DOHH2 (cell line): ENCODE results near the gene DPYD.

Experiments used
- H3F3A ChIP-seq: fragments of 200-600 bp; sonication (generic), shearing (Covaris generic); 2 replicates; pipeline ENCODE4 v1.6.0; 2016; ENCODE audit warnings: antibody characterized with exemption, mild to moderate bottlenecking; ENCODE audit not compliant: control insufficient read depth, insufficient read depth
- H3K27ac ChIP-seq: fragments of 200-600 bp; sonication (generic); 2 replicates; pipeline ENCODE4 v1.5.1; 2014; ENCODE audit warnings: low read depth, mild to moderate bottlenecking, low read length, moderate library complexity
- H3K27me3 ChIP-seq: fragments of 200-600 bp; sonication (generic); 2 replicates; pipeline ENCODE4 v1.6.1; 2014; ENCODE audit warnings: mild to moderate bottlenecking, low read length, mixed read lengths; ENCODE audit not compliant: control insufficient read depth
- H3K36me3 ChIP-seq: fragments of 200-600 bp; sonication (generic); 2 replicates; pipeline ENCODE4 v1.6.1; 2014; ENCODE audit warnings: mild to moderate bottlenecking, low read length, moderate library complexity, mixed read lengths; ENCODE audit not compliant: control insufficient read depth
- H3K4me1 ChIP-seq: fragments of 200-600 bp; sonication (generic); 2 replicates; pipeline ENCODE4 v1.6.1; 2014; ENCODE audit warnings: mild to moderate bottlenecking, low read length, mixed read lengths; ENCODE audit not compliant: control insufficient read depth
- H3K4me2 ChIP-seq: fragments of 200-600 bp; sonication (generic); 2 replicates; pipeline ENCODE4 v1.6.0; 2014; ENCODE audit warnings: mild to moderate bottlenecking, low read length, moderate library complexity
- H3K4me3 ChIP-seq: fragments of 200-600 bp; sonication (generic); 2 replicates; pipeline ENCODE4 v1.5.1; 2014; ENCODE audit warnings: mild to moderate bottlenecking, low read length, mixed read lengths
- H3K79me2 ChIP-seq: fragments of 200-600 bp; sonication (generic); 2 replicates; pipeline ENCODE4 v1.6.1; 2014; ENCODE audit warnings: mild to moderate bottlenecking, low read length, mixed read lengths; ENCODE audit not compliant: control insufficient read depth
- H3K9me2 ChIP-seq: fragments of 200-600 bp; sonication (generic); replicated peaks from 2 replicates; pipeline ENCODE4 v1.6.1; 2014; ENCODE audit warnings: mild to moderate bottlenecking, low read length, mixed read lengths; ENCODE audit not compliant: control insufficient read depth
- H3K9me3 ChIP-seq: fragments of 200-600 bp; sonication (generic); 2 replicates; pipeline ENCODE4 v1.6.1; 2014; ENCODE audit warnings: antibody characterized with exemption, low read length, mixed read lengths; ENCODE audit not compliant: control insufficient read depth, insufficient read depth
- H4K20me1 ChIP-seq: fragments of 200-600 bp; sonication (generic); 2 replicates; pipeline ENCODE4 v1.6.0; 2014; ENCODE audit warnings: low read depth, mild to moderate bottlenecking, antibody characterized with exemption, low read length, moderate library complexity; ENCODE audit not compliant: control insufficient read depth, insufficient read depth
- EZH2phosphoT487 ChIP-seq: fragments of 200-600 bp; sonication (generic); IDR thresholded peaks from 2 replicates; pipeline ENCODE4 v1.6.1; 2017; ENCODE audit warnings: borderline replicate concordance, mild to moderate bottlenecking, antibody characterized with exemption, low read length, moderate library complexity, mixed read lengths
- TF ChIP-seq, protein P1 (sequence below): fragments of 200-600 bp; sonication (generic); IDR thresholded peaks from one replicate; pipeline ENCODE4 v1.5.1; 2014; ENCODE audit warnings: antibody characterized with exemption, mild to moderate bottlenecking, low read depth, low read length; ENCODE audit not compliant: poor library complexity, severe bottlenecking

Gene DPYD

DNA sequence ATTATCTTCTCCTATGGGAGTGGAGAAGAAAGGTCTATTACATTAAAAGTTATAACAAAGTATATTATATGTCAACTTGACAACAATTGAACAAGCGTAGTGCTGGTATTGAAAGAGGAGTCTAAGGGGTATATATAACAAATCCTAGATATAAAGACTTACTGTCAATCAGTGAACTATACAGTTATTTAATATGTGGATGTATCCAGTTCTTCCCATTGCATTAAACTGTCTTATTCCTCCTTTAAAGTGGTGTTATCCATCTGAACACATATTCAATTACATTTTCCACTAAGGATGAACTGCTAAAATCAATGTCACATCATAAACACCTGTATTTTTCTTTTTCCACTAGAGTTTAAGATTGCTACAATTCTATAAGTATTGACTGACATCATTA lies 438.8 kb downstream of the DPYD start:
- Histone ChIP-seq H3F3A (no peaks in the 10 kb centered on the region), H3K4me2 (no peak overlapping the region), H4K20me1 (no peaks in the 10 kb centered on the region), H3K36me3 (no peaks in the 10 kb centered on the region), H3K4me3 (no peak overlapping the region), H3K27ac (no peak overlapping the region), H3K27me3 (no peaks in the 10 kb centered on the region), H3K9me3 (no peaks in the 10 kb centered on the region), H3K79me2 (no peaks in the 10 kb centered on the region), H3K9me2 (no peaks in the 10 kb centered on the region), H3K4me1 (no peaks in the 10 kb centered on the region)
- TF ChIP-seq, protein P1, sequence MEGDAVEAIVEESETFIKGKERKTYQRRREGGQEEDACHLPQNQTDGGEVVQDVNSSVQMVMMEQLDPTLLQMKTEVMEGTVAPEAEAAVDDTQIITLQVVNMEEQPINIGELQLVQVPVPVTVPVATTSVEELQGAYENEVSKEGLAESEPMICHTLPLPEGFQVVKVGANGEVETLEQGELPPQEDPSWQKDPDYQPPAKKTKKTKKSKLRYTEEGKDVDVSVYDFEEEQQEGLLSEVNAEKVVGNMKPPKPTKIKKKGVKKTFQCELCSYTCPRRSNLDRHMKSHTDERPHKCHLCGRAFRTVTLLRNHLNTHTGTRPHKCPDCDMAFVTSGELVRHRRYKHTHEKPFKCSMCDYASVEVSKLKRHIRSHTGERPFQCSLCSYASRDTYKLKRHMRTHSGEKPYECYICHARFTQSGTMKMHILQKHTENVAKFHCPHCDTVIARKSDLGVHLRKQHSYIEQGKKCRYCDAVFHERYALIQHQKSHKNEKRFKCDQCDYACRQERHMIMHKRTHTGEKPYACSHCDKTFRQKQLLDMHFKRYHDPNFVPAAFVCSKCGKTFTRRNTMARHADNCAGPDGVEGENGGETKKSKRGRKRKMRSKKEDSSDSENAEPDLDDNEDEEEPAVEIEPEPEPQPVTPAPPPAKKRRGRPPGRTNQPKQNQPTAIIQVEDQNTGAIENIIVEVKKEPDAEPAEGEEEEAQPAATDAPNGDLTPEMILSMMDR = no peak
- no peak for TF ChIP-seq EZH2phosphoT487

DNA sequence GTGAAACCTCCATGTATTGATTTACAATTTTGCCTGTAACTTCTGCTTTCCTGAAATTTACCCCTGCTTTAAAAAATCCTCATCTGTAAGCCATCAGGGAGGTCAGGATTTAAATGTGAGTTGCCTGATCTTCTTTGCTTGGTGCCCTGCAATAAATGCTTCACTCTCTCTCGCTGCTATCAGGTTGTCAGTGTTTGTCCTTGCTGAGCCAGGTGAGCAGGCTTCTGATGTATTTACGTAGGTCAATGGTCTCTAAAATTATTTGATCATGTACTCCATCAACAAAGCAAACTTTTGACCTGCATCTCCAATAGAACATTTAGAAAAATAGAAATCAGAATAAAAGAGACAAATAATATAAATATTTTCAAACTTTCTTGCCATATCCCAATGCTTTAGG lies 453.4 kb downstream of the DPYD start:
- Histone ChIP-seq H3K27me3 (no peaks in the 10 kb centered on the region), H3K4me3 (no peak overlapping the region), H3F3A (no peaks in the 10 kb centered on the region), H3K9me2 (no peaks in the 10 kb centered on the region), H3K36me3 (peaks cover 4% of the 10 kb centered on the region; the same call in 1 of the 2 replicates), H3K27ac (no peak overlapping the region), H4K20me1 (no peaks in the 10 kb centered on the region), H3K79me2 (no peaks in the 10 kb centered on the region), H3K4me1 (peaks cover 5% of the 10 kb centered on the region), H3K9me3 (peaks cover 17% of the 10 kb centered on the region), H3K4me2 (no peak overlapping the region)
- TF ChIP-seq, protein P1 = no peak
- TF ChIP-seq EZH2phosphoT487 = no peak

DNA sequence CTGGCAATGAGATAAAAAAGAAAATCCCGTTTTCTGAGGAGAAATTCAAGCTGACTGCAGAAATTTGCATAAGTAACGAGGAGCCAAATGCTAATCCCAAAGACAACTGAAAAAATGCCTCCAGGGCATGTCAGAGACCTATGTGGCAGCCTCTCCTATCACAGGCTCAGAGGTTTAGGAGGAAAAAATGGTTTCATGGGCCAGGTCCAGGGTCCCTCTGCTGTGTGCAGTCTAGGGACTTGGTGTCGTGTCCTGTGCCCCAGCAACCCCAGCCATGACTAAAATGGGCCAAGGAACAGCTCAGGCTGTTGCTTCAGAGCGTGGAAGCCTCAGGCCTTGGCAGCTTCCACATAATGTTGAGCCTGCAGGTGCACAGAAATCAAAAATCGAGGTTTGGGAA lies 456.5 kb downstream of the DPYD start:
- Histone ChIP-seq H3K4me2 (no peak overlapping the region), H3K4me3 (no peak overlapping the region), H3K27ac (no peak overlapping the region), H4K20me1 (no peaks in the 10 kb centered on the region), H3K36me3 (peaks cover 6% of the 10 kb centered on the region; the same call in 1 of the 2 replicates), H3K4me1 (peaks cover 28% of the 10 kb centered on the region), H3F3A (0 out of 2 replicates have a peak, but pooled peaks cover 2% of the 10 kb centered on the region), H3K27me3 (no peaks in the 10 kb centered on the region), H3K9me3 (peaks cover 17% of the 10 kb centered on the region), H3K79me2 (no peaks in the 10 kb centered on the region), H3K9me2 (no peaks in the 10 kb centered on the region)
- no peak for TF ChIP-seq EZH2phosphoT487
- TF ChIP-seq, protein P1 = no peak

DNA sequence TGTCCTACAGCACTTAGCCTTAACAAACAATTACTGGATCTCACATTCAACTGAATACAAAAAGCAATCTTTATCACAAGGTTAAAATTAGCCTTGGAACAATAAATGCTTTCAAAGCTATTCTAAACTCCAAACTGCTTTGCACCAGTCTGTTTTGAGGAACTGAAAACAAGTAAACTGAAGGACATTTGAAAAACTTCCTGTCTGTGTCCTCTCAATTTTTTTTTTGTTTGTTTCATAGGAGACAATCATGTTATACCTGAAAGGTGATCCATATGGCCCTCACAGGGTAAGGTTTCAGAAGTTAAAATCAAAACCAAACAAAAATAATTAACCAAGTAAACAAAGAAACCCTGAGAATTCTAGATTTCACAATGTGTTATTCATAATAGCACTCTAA lies 459.1 kb downstream of the DPYD start:
- no peaks in the 10 kb centered on the region for H3K27me3 ChIP-seq
- H3K4me2 ChIP-seq = peak overlapping the region; percentile 71
- peaks cover 17% of the 10 kb centered on the region for H3K9me3 ChIP-seq
- no peaks in the 10 kb centered on the region for H3K79me2 ChIP-seq
- H3K36me3 ChIP-seq = peaks cover 6% of the 10 kb centered on the region; the same call in 1 of the 2 replicates
- H3K9me2 ChIP-seq = no peaks in the 10 kb centered on the region
- no peaks in the 10 kb centered on the region for H4K20me1 ChIP-seq
- H3F3A ChIP-seq = 0 out of 2 replicates have a peak, but pooled peaks cover 2% of the 10 kb centered on the region
- H3K4me3 ChIP-seq = peak overlapping the region; percentile 47
- H3K27ac ChIP-seq = peak overlapping the region; percentile 76
- TF ChIP-seq EZH2phosphoT487 = no peak
- peaks cover 33% of the 10 kb centered on the region for H3K4me1 ChIP-seq
